HL-60/S4 (cell line): Measurements from ENCODE around the gene S100A2.

Experiments
- in situ Hi-C: fragments of 300-500 bp; cut with MboI; formaldehyde crosslinking; loops from 2 replicates; pipeline ENCODE4 v1.14.3; 2022; ENCODE audit warnings: low sequenced_read_pairs

Gene S100A2

GRCh38 chr1:153547560-153548551, 17.8 kb downstream of the S100A2 start:
- in situ Hi-C loops = no loop called here

GRCh38 chr1:153546796-153547559, 18.7 kb downstream of the S100A2 start:
- in situ Hi-C loops = no loop called here

- in situ Hi-C loops = no loop called here
Observed at GRCh38 chr1:153546371-153546770, 19.3 kb downstream of the S100A2 start.

GRCh38 chr1:153545067-153546055, 20.3 kb downstream of the S100A2 start, which contains the start of gene S100A4:
Gene S100A4, minus strand, starts transcription at chr1:153545806. Its CDS starts 1,012 bp downstream, at chr1:153544794.
- in situ Hi-C loops = no loop called here

GRCh38 chr1:153544453-153545066, 21.1 kb downstream of the S100A2 start:
- in situ Hi-C loops = no loop called here

GRCh38 chr1:153543736-153544135, 21.9 kb downstream of the S100A2 start:
- in situ Hi-C loops = no loop called here

GRCh38 chr1:153542956-153543711, 22.5 kb downstream of the S100A2 start:
- in situ Hi-C loops = no loop called here

GRCh38 chr1:153541641-153542590, 23.7 kb downstream of the S100A2 start:
- in situ Hi-C loops = no loop called here

- in situ Hi-C loops = no loop called here
Observed at GRCh38 chr1:153540394-153541361, 25.0 kb downstream of the S100A2 start, which contains the start of gene S100A5. Gene S100A5, minus strand, starts transcription at chr1:153540934. Its CDS starts 743 bp downstream, at chr1:153540191.

GRCh38 chr1:153539395-153540093, 26.1 kb downstream of the S100A2 start:
- in situ Hi-C loops = no loop called here

GRCh38 chr1:153538315-153538821, 27.3 kb downstream of the S100A2 start:
- in situ Hi-C loops = no loop called here

GRCh38 chr1:153537376-153537730, 28.3 kb downstream of the S100A2 start:
- in situ Hi-C loops = no loop called here

GRCh38 chr1:153536671-153537375, 28.8 kb downstream of the S100A2 start:
- in situ Hi-C loops = no loop called here

- in situ Hi-C loops = no loop called here
Observed at GRCh38 chr1:153536012-153536670, 29.5 kb downstream of the S100A2 start.
